HG02840 (cell line): ENCODE measurements around the gene PDXK.
A peak's percentile ranks its signal among the peaks of the same experiment; 100 is the strongest.

Source experiments
- ATAC-seq: cut with Tn5 transposase; IDR thresholded peaks from one replicate; pipeline ENCODE4 v1.9.1; 2021; ENCODE audit warnings: mild to moderate bottlenecking, moderate library complexity, moderate number of reproducible peaks; ENCODE audit not compliant: unreplicated experiment, low FRiP score

PDXK gene

GRCh38 chr21:43799301-43799840 lies 80.4 kb downstream of the PDXK start:
- no peak for ATAC-seq

GRCh38 chr21:43800124-43800523 lies 81.2 kb downstream of the PDXK start:
- no peak for ATAC-seq

GRCh38 chr21:43800566-43800965 lies 81.6 kb downstream of the PDXK start:
- ATAC-seq = no peak

GRCh38 chr21:43801006-43801783 lies 82.3 kb downstream of the PDXK start:
- ATAC-seq = no peak

- ATAC-seq = no peak
Observed at GRCh38 chr21:43802713-43803313, 83.9 kb downstream of the PDXK start.

GRCh38 chr21:43803558-43804300 lies 84.8 kb downstream of the PDXK start:
- no peak for ATAC-seq

- ATAC-seq = peak; percentile 84
Observed at GRCh38 chr21:43805275-43805800, 86.4 kb downstream of the PDXK start.

- ATAC-seq = no peak
Observed at GRCh38 chr21:43806017-43806710, 87.2 kb downstream of the PDXK start.

GRCh38 chr21:43808367-43808766 lies 89.4 kb downstream of the PDXK start:
- no peak for ATAC-seq

GRCh38 chr21:43808832-43809251 lies 89.9 kb downstream of the PDXK start:
- no peak for ATAC-seq

GRCh38 chr21:43809346-43809799 lies 90.4 kb downstream of the PDXK start:
- ATAC-seq = no peak

GRCh38 chr21:43809853-43810504 lies 91.0 kb downstream of the PDXK start:
- ATAC-seq = no peak

- no peak for ATAC-seq
Observed at GRCh38 chr21:43810505-43811261, 91.8 kb downstream of the PDXK start.

- no peak for ATAC-seq
Observed at GRCh38 chr21:43811262-43812105, 92.6 kb downstream of the PDXK start.
